NCI-H345 (cell line): ENCODE measurements around the gene EIF3J.
"Not testable (repeated sequence)": the region's sequence is repeated elsewhere in the genome, so short reads cannot be mapped to it uniquely, and the experiment has no call there.

ENCODE experiments used
- DNase-seq: peaks from one replicate; lab custom pipeline; 2025; lab: John Stamatoyannopoulos, UW

The EIF3J gene

DNA sequence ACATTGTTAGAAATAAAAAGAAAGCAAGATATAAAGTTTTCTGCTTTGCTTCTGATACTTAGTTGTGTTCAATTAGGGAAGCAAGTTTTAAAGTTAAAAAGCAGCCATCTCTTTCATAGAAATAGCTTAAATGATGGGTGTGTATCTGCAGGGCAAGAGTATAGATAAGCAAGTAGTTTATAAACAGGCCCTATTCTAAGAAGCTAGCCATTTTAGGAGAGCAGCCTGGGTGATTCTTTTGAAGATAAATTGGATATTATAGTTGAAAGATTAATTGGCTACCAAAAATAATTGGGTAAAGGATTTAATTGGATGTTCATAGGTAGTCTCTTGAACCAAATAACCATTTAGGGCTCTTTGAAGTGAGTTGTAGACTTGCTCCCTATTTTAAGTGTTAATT lies 5.6 kb downstream of the EIF3J start:
- DNase-seq, result no peak

DNA sequence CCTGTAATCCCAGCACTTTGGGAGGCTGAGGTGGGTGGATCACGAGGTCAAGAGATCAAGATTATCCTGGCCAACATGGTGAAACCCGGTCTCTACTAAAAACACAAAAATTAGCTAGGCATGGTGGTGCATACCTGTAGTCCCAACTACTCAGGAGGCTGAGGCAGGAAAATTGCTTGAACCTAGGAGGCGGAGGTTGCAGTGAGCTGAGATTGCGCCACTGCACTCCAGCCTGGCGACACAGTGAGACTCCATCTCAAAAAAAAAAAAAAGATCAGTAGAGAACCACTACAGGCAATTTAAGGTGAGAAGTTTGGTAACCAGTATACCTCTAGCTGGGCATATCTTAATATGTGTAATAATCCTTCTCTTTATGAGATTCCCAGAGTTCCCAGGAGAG lies 7.8 kb downstream of the EIF3J start:
- DNase-seq, result not testable (repeated sequence)

- DNase-seq, result no peak
Measured at GRCh38 chr15:44545913-44546802, 9.2 kb downstream of the EIF3J start.

GRCh38 chr15:44549152-44549551 lies 12.2 kb downstream of the EIF3J start:
- DNase-seq, result not testable (repeated sequence)

- peak; percentile 0 for DNase-seq
Measured at GRCh38 chr15:44550256-44550655, 13.3 kb downstream of the EIF3J start.

- DNase-seq, result no peak
Measured at GRCh38 chr15:44550734-44551133, 13.8 kb downstream of the EIF3J start.

GRCh38 chr15:44554934-44555723 lies 18.2 kb downstream of the EIF3J start:
- DNase-seq, result no peak

GRCh38 chr15:44560926-44561325 lies 24.0 kb downstream of the EIF3J start:
- DNase-seq, result not testable (repeated sequence)

- no peak for DNase-seq
Measured at GRCh38 chr15:44565387-44566154, 28.6 kb downstream of the EIF3J start.

DNA sequence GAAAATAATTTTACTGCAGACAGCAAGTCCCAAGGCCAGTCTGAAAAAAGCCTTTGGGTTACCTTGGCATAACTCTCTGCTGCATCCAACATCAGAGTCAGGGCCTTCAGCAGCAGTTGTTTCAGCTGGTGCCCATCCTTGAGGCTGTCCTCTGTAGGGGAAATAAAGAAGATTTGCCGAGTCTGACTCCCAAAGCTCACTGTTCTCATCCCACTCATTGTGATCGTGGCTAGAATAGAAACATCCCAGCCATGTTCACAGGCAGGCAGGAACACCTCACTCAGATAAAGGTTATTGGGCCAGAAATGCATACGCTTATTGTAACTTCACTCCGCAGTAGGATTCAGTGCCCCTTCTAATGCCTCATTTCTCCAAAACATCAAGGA lies 29.2 kb downstream of the EIF3J start:
- no peak for DNase-seq

GRCh38 chr15:44568338-44568737 lies 31.4 kb downstream of the EIF3J start:
- no peak for DNase-seq

- DNase-seq, result no peak
Measured at GRCh38 chr15:44569316-44569715, 32.4 kb downstream of the EIF3J start.

DNA sequence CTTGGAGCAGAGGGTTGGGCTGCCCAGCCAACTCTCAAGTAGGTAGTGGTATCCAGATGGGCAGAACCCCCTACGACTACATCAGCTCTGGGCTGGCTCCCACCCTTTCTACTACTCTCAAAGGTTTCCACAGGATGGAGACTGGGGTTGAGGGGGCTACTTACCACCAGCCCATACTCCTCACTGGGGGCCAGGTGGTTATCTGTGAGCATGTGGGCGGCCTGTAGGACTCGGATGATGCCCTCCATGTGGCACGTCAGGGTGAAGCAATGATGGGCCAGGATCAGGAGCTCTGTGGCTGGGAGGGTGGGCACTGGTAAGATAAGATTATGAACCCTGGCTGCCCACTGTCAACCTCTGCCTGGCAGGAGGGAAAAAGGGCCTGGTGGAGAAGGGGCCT lies 33.4 kb downstream of the EIF3J start:
- no peak for DNase-seq

DNA sequence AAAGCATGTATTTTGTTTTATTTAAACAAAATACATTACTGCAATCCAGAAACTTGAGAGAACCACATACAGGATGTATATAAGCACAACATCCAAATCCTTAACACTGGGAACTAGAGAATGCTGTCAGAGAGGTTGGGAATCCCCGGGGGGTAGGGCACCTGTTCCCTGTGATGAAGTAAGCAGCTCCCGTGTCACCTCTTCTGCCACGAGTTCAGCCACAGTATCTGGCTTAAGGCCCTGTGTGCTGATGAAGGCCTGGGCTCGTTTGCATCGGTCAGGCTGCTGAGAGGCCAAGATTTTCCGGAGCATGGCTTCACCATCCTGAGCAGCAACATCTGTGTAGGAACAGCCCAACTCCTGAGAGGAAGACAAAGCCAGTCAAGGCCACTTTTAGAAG lies 36.4 kb downstream of the EIF3J start:
- no peak for DNase-seq

- no peak for DNase-seq
Measured at GRCh38 chr15:44574734-44575133, 37.8 kb downstream of the EIF3J start.

DNA sequence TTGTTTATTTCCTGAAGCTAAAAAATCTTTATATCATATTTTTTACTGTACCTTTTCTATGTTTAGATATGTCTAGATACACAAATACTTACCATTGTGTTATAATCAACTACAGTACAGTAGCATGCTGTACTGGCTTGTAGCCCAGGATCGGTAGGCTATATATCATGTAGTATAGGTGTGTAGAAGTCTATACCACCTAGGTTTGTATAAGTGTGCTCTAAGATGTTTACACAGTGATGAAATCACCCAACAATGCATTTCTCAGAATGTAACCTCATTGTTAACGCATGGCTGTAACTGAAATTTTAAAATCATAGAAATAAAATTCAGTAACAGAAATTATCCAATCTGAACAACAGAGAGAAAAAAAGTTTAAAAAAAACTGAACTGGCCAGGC lies 43.2 kb downstream of the EIF3J start:
- no peak for DNase-seq

DNA sequence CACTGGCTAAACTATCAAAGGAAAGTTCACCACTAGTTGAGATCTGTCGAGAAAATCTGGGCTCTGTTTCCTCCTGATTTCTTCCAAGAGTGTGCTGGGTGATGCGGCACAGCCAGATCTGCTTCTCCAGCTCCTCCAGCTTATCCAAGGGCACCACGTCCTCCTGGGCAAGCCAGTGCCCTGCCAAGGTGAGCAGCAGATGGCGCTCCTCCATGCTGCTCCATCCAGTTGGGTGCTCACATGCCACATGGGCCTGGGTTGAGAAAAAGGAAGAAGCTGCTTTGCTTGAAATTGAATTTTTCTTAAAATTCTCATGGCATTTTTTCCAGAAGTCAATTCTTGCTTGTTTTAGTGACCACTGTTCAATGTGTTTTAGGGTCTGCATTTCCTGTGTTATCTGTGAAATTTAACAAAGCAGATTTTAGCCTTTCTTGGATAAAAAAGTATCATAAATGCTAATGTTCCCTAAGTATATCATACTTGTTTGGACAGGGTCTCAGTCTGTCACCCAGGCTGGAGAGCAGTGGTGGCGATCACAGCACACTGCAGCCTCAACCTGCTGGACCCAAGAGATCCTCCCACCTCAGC lies 47.3 kb downstream of the EIF3J start:
- peak; percentile 2 for DNase-seq

DNA sequence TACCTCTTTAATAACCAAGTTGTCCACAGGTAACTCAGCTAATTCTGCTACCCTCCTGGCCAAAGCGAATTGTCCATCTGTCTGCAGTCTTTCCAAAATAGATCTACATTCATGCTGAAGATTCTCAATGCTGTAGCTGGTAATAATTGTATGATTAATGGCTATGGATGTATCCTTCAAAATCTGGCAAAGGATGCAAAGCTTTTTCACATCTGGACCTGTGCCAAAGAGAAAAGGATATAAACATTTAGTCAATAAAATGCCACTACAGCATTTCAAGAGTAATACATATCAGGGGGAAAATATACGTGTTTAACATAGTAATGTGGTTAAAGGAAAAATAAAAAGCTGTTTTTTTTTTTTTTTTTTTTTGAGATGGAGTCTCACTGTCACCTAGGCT lies 48.7 kb downstream of the EIF3J start:
- no peak for DNase-seq

- DNase-seq, result no peak
Measured at GRCh38 chr15:44588541-44588940, 51.6 kb downstream of the EIF3J start.

GRCh38 chr15:44591326-44591725 lies 54.4 kb downstream of the EIF3J start:
- no peak for DNase-seq

DNA sequence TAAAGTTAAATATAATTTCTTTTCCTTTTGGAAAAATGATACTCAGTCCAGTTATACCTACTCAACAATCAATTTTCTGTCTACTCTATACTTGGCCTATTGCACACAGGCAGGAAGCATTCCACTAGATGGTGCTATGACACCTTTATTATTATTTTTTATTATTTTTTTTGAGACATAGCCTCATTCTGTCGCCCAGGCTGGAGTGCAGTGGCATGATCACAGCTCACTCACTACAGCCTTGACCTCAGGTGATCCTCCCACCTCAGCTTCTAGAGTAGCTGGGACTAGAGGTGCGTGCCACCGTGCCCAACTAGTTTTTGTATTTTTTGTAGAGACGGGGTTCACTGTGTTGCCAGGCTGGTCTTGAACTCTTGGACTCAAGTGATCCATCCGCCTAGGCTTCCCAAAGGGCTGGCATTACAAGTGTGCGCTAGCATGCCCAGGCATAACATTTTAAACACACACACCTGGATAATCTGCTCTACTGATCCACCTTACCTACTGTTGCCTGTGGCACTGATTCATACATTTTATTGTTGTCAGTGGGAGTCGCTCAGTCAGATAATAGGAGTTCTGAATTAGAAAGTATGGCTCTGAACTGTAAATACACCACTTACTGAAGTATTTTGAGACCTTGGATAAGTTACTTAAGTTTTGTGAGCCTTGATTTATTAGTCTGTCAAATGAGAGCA lies 56.2 kb downstream of the EIF3J start:
- DNase-seq, result no peak
